Activated B cell treated with CpG ODN at 0.5 μM for 24 hours (primary cell): ENCODE data around the gene RRAD. TPM values are rescaled to one million over a fixed set of nuclear protein-coding genes. Genes with fewer than 3 reads are reported as not detected.

Experiments used
- ATAC-seq: fragments of 200-7000 bp; cut with Tn5 transposase; one replicate; pipeline ENCODE4 v1.10.0; 2021; ENCODE audit warnings: low read depth, mild to moderate bottlenecking, moderate library complexity
- CTCF ChIA-PET: fragments of 350-600 bp; sonication (Branson Sonifier 250); formaldehyde crosslinking; loops from one replicate; lab custom pipeline; 2021; ENCODE audit warnings: antibody characterized with exemption; lab: Charles Lee
- POLR2A ChIA-PET: fragments of 350-600 bp; sonication (Branson Sonifier 250); formaldehyde crosslinking; loops from one replicate; lab custom pipeline; 2021; ENCODE audit warnings: antibody characterized with exemption; lab: Charles Lee
- DNase-seq: peaks from one replicate; pipeline ENCODE4 v3.0.0; 2022
- H3K27ac Mint-ChIP-seq: one replicate; pipeline ENCODE4 v1.8.0; 2020; ENCODE audit warnings: mixed read lengths
- H3K27me3 Mint-ChIP-seq: one replicate; pipeline ENCODE4 v1.8.0; 2021; ENCODE audit warnings: mixed read lengths
- H3K36me3 Mint-ChIP-seq: one replicate; pipeline ENCODE4 v1.8.0; 2021; ENCODE audit warnings: low read depth, mixed read lengths
- H3K4me1 Mint-ChIP-seq: one replicate; pipeline ENCODE4 v1.8.0; 2021; ENCODE audit warnings: mixed read lengths
- H3K4me3 Mint-ChIP-seq: one replicate; pipeline ENCODE4 v1.8.0; 2020; ENCODE audit warnings: mild to moderate bottlenecking, mixed read lengths
- H3K9me3 Mint-ChIP-seq: one replicate; pipeline ENCODE4 v1.8.0; 2020; ENCODE audit warnings: mixed read lengths
- intact Hi-C: fragments of 100-400 bp; cut with micrococcal nuclease; formaldehyde crosslinking; loops from one replicate; pipeline ENCODE4 v1.15.1; 2024
- total RNA-seq: library from RNA; stranded (reverse); gene quantifications from 2 replicates; pipeline ENCODE4 v1.2.3, GENCODE V29; 2022
- TF ChIP-seq, protein P1 (sequence below): fragments of 200-600 bp; IDR thresholded peaks from one replicate; pipeline ENCODE4 v1.8.0; 2022; ENCODE audit warnings: antibody characterized with exemption, mild to moderate bottlenecking

Gene RRAD
- total RNA-seq, 1 donor from 2014 or later, result not detected

DNA sequence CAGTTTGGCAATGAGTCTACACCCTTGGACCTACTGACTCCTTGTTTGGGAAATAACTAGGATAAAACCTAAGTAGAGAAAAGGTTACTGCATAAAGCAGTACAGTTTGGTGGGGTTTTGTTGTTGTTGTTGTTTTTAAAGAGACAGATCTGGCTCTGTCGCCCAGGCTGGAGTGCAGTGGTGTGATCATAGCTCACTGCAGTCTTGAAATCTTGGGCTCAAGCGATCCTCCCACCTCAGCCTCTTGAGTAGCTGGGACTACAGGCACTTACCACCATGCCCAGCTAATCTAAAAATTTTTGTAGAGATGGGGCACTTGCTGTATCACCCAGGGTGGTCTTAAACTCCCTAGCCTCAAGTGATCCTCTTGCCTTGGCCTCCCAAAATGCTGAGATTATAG is 43.8 kb downstream of the RRAD start:
- TF ChIP-seq, protein P1, sequence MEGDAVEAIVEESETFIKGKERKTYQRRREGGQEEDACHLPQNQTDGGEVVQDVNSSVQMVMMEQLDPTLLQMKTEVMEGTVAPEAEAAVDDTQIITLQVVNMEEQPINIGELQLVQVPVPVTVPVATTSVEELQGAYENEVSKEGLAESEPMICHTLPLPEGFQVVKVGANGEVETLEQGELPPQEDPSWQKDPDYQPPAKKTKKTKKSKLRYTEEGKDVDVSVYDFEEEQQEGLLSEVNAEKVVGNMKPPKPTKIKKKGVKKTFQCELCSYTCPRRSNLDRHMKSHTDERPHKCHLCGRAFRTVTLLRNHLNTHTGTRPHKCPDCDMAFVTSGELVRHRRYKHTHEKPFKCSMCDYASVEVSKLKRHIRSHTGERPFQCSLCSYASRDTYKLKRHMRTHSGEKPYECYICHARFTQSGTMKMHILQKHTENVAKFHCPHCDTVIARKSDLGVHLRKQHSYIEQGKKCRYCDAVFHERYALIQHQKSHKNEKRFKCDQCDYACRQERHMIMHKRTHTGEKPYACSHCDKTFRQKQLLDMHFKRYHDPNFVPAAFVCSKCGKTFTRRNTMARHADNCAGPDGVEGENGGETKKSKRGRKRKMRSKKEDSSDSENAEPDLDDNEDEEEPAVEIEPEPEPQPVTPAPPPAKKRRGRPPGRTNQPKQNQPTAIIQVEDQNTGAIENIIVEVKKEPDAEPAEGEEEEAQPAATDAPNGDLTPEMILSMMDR, result no peak
- H3K27me3 Mint-ChIP-seq, result no peaks in the 10 kb centered on the region
- CTCF ChIA-PET, result interaction anchor here (3.1 kb wide), 1 partner anchor 51 kb away, joined by 13 read pairs; the partner anchor contains the start of gene NAE1
- H3K4me1 Mint-ChIP-seq, result peaks cover 12% of the 10 kb centered on the region
- POLR2A ChIA-PET, result no interaction called here
- peak overlapping the region; percentile 50 for H3K4me3 Mint-ChIP-seq
- intact Hi-C loops, result loop anchor here (5.0 kb wide), 1 partner anchor 66 kb away; no protein-coding TSS in a partner anchor
- H3K9me3 Mint-ChIP-seq, result no peaks in the 10 kb centered on the region
- H3K36me3 Mint-ChIP-seq, result peaks cover 25% of the 10 kb centered on the region
- ATAC-seq (no peak), DNase-seq (no peak)
- no peak overlapping the region for H3K27ac Mint-ChIP-seq

DNA sequence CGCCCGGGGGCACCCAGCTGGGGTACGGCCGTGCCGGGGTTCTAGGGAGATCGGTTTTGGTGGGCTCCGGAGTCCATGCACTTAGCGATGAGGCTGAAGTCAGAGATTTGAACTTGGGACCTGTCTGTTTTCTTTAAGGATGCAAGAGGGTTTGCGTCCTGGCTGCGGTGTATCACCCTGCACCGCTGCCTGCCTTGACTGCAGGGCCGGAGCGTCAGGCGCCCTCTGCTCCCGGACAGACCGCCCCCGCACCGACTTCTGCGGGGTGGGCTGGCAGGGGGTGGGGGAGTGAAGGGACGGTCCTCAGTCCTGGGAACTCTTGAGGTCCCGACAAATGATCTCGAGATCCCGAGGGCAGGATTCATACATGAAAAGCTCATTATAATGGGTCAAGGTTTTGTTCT is 44.3 kb downstream of the RRAD start:
- ATAC-seq (no peak), DNase-seq (no peak)

DNA sequence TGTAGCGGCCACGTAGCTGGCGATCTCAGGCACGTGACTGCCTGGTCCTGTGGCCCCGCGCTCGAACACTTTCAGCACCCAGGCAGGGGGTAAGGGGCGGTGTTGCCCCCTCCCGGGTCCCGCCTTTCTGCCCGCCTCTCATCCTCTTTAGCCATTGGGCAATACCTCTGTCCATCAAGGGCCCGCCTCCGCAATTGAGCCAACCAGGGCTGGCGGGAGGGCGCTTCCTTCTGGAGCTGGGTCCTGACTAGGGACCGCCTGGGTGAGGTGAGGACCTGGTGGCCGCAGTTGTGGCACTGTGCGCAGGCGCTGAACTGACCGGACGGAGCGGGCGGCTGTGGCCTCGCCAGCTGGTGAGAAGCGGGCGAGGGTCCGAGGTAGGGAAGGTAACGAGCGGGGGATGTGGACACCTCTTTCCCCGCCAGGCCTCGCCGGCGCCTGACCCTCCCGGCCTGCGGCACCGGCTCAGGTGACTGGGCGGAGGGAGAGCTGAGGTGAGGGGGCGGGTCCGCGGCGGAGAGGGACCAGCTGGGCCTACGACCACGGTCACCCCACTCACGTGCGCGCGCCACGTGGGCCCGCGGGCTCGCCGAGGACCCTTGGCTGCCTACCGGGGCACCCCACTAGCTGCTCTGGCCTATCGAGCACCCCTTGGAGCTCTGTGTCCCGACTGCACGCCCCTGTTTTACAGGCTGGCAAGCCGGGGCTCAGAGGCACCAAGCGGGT is 44.9 kb downstream of the RRAD start, which contains the start of gene PDP2:
TSS of gene PDP2 (plus strand) at position 228 of the 726 bp plus-strand sequence. CDS start 3,770 bp downstream, outside the sequence.
- intact Hi-C loops, result loop anchor here (1.0 to 5.0 kb wide), 2 partner anchors 67 to 367 kb away; partner anchors contain the start of gene FHOD1
- Mint-ChIP-seq H3K4me1 (peaks cover 12% of the 10 kb centered on the region), H3K27ac (peak within 1 kb of the TSS; percentile 86), H3K4me3 (peak within 1 kb of the TSS; percentile 99), H3K36me3 (peaks cover 16% of the 10 kb centered on the region), H3K27me3 (no peaks in the 10 kb centered on the region), H3K9me3 (no peaks in the 10 kb centered on the region)
- ATAC-seq, result peak; percentile 99
- TF ChIP-seq, protein P1, result no peak
- DNase-seq, result peak; percentile 81
- POLR2A ChIA-PET, result interaction anchor here (0.6 to 1.7 kb wide), 6 partner anchors 12 to 1662 kb away, joined by 3 to 7 read pairs (median 3); partner anchors contain the start of genes FBXL8, NAE1 and TRADD
- CTCF ChIA-PET, result interaction anchor here (1.1 to 3.1 kb wide), 4 partner anchors 8 to 50 kb away, joined by 3 to 13 read pairs (median 5); partner anchors contain the start of gene NAE1

More for the DNA sequence above, 44.3 kb downstream of the RRAD start:
- Mint-ChIP-seq H3K36me3 (peaks cover 21% of the 10 kb centered on the region), H3K9me3 (no peaks in the 10 kb centered on the region), H3K27me3 (no peaks in the 10 kb centered on the region), H3K4me3 (peak overlapping the region; percentile 99), H3K4me1 (peaks cover 12% of the 10 kb centered on the region), H3K27ac (no peak overlapping the region)
- TF ChIP-seq, protein P1, result no peak
- ChIA-PET CTCF (interaction anchor here (1.1 to 3.1 kb wide), 4 partner anchors 9 to 50 kb away, joined by 3 to 13 read pairs (median 5); partner anchors contain the start of gene NAE1), POLR2A (interaction anchor here (0.6 to 1.7 kb wide), 6 partner anchors 13 to 1662 kb away, joined by 3 to 7 read pairs (median 3); partner anchors contain the start of genes FBXL8, NAE1 and TRADD)
- intact Hi-C loops, result loop anchor here (5.0 kb wide), 1 partner anchor 66 kb away; no protein-coding TSS in a partner anchor

GRCh38 chr16:66878067-66878466 is 47.3 kb downstream of the RRAD start:
- intact Hi-C loops, result no loop called here

More at GRCh38 chr16:66878067-66878466, 47.3 kb downstream of the RRAD start:
- peaks cover 2% of the 10 kb centered on the region for H3K36me3 Mint-ChIP-seq
- H3K4me1 Mint-ChIP-seq, result peaks cover 21% of the 10 kb centered on the region
- no peaks in the 10 kb centered on the region for H3K9me3 Mint-ChIP-seq
- no peaks in the 10 kb centered on the region for H3K27me3 Mint-ChIP-seq
- ChIA-PET CTCF (no interaction called here), POLR2A (interaction anchor here (0.8 kb wide), 1 partner anchor 47 kb away, joined by 4 read pairs; the partner anchor contains the start of gene NAE1)
- H3K27ac Mint-ChIP-seq, result no peak overlapping the region
- TF ChIP-seq, protein P1, result no peak
- DNase-seq (no peak), ATAC-seq (no peak)
- no peak overlapping the region for H3K4me3 Mint-ChIP-seq
